ENCODE measurements around the gene NDUFV2. TPM values are rescaled to one million over a fixed set of nuclear protein-coding genes. Genes with fewer than 3 reads are reported as not detected.

The NDUFV2 gene
- total RNA-seq, 1 experiment from 2014 or later: 272 TPM

DNA sequence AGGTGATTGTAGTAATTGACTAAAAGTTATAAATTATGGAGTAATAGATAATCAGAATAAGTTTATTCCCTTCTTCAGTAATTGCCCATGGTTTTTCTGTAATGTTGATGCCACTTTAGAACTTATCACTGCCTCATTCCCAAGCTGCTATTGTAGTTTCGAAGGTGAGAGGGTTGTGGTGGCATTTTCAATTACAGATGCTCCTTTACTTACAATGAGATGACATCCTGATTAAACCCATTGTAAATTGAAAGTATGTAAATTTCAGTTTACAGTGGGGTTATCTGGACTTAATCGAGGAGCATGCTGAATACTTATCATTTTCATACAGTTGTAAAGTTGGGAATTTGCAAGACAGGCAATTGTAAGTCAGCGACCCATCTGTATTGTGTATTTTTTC lies 2.9 kb downstream of the NDUFV2 start:
- H3F3A ChIP-seq (ENCODE audit: low read length, unreplicated experiment): no peaks in the 10 kb centered on the region
- peak overlapping the region; percentile 91 for H3K4me2 ChIP-seq (ENCODE audit: low read length)
- ChIA-PET POLR2A (ENCODE audit: unreplicated experiment) (no interaction called here), CTCF (no interaction called here)
- peaks cover 17% of the 10 kb centered on the region; the same call in 1 of the 2 replicates for H3K36me3 ChIP-seq (ENCODE audit: low read depth, low read length)
- peak overlapping the region; percentile 80 for H3K27ac ChIP-seq (ENCODE audit: low read length)
- peaks cover 69% of the 10 kb centered on the region for H3K4me1 ChIP-seq (ENCODE audit: insufficient read depth, low read length)
- peak overlapping the region; percentile 39 for H3K9ac ChIP-seq (ENCODE audit: low read length)
- DNase-seq (no peak), ATAC-seq (no peak)
- BruUV-seq (replicated peaks): no TSS peak
- H2AFZ ChIP-seq (ENCODE audit: low read length): no peak overlapping the region
- peaks cover 79% of the 10 kb centered on the region for H3K79me2 ChIP-seq (ENCODE audit: low read length)
- no peaks in the 10 kb centered on the region for H3K9me2 ChIP-seq (replicated peaks; ENCODE audit: low read length)
- no peaks in the 10 kb centered on the region for H3K9me3 ChIP-seq (ENCODE audit: low read length)
- no peaks in the 10 kb centered on the region for H3K27me3 ChIP-seq (ENCODE audit: low read length)
- peaks cover 62% of the 10 kb centered on the region for H4K20me1 ChIP-seq (ENCODE audit: low read length)
- intact Hi-C loops (cut with micrococcal nuclease): no loop called here
- no peak for TF ChIP-seq EZH2 (IDR thresholded peaks at IDR 0.05; ENCODE audit: low read length, unreplicated experiment)
- no peak for TF ChIP-seq EZH2phosphoT487 (IDR thresholded peaks at IDR 0.05; ENCODE audit: borderline replicate concordance, low read length)
- TF ChIP-seq CTCF (conservative IDR thresholded peaks at IDR 0.05; ENCODE audit: low read depth, low read length): no peak
- peak overlapping the region; percentile 73 for H3K4me3 ChIP-seq (ENCODE audit: low read length)

DNA sequence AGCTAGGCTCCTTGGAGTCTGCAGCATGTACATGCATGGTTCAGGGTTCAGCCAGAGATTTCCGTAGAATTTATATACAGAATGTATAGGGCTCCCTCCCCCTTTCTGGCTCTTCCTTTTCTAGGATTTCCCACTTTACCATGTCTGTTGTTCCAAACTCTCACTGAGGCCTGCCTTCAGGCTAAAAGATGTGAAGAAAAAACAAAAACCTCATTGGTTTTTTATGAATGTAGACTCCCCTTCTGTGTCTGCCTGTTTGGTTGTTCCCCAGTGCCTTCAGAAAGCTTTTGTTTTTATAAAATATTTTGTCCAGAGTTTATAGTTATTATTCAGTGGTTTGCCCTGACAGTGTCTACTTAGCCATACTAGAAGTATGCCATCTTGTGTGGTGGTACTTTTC lies 3.6 kb downstream of the NDUFV2 start:
- ChIA-PET CTCF (no interaction called here), POLR2A (ENCODE audit: unreplicated experiment) (no interaction called here)
- Histone ChIP-seq H3K4me2 (ENCODE audit: low read length) (peak overlapping the region; percentile 91), H3K9ac (ENCODE audit: low read length) (0 out of 2 replicates have a peak overlapping the region, but pooled peaks have one; percentile 39), H3K27me3 (ENCODE audit: low read length) (no peaks in the 10 kb centered on the region), H3K36me3 (ENCODE audit: low read depth, low read length) (peaks cover 18% of the 10 kb centered on the region; the same call in 1 of the 2 replicates), H3F3A (ENCODE audit: low read length, unreplicated experiment) (no peaks in the 10 kb centered on the region), H2AFZ (ENCODE audit: low read length) (no peak overlapping the region), H3K27ac (ENCODE audit: low read length) (no peak overlapping the region), H3K9me2 (replicated peaks; ENCODE audit: low read length) (no peaks in the 10 kb centered on the region), H3K4me1 (ENCODE audit: insufficient read depth, low read length) (peaks cover 65% of the 10 kb centered on the region), H3K4me3 (ENCODE audit: low read length) (peak overlapping the region; percentile 73), H3K79me2 (ENCODE audit: low read length) (peaks cover 86% of the 10 kb centered on the region), H4K20me1 (ENCODE audit: low read length) (peaks cover 69% of the 10 kb centered on the region), H3K9me3 (ENCODE audit: low read length) (no peaks in the 10 kb centered on the region)
- no peak for ATAC-seq
- BruUV-seq (replicated peaks): no TSS peak
- DNase-seq: no peak
- TF ChIP-seq EZH2 (IDR thresholded peaks at IDR 0.05; ENCODE audit: low read length, unreplicated experiment) (no peak), EZH2phosphoT487 (IDR thresholded peaks at IDR 0.05; ENCODE audit: borderline replicate concordance, low read length) (no peak), CTCF (conservative IDR thresholded peaks at IDR 0.05; ENCODE audit: low read depth, low read length) (no peak)
- intact Hi-C loops (cut with micrococcal nuclease): no loop called here

DNA sequence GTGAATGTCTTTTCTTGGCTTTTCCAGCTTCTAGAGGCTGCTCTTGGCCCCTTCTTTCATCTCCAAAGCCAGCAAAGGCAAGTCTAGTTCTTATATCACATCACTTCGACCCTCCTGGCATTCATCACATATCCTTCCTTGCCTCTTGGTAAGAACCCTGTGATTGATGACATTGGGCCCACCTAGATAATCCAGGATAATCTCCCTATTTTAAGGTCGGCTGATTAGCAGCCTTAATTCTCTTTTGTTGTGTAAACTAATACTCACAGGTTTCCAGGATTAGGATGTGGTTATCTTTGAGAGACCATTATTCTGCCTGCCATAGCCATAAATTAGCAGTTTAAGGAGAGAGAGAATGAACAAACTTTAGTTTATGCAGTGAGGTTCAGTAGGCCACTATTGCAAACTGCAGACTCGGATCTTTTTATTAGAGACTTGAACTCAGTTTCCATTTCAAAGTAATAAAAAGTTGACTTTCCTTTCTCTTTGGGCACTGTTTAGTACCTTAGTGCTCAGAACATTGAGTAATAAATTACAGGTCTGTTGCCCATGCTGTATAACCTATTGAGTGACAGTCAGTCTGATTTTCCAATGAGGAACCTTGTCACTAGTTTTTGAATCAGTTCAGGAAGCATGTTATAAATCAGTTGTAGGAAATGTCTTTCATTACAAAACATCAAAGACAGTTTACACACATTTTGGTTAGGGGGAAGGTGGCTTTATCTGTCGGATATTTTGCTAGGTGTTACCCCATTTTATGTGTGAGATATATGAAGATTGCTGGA lies 4.5 kb downstream of the NDUFV2 start:
- no peak for ATAC-seq
- TF ChIP-seq EZH2phosphoT487 (IDR thresholded peaks at IDR 0.05; ENCODE audit: borderline replicate concordance, low read length) (no peak), EZH2 (IDR thresholded peaks at IDR 0.05; ENCODE audit: low read length, unreplicated experiment) (no peak), CTCF (conservative IDR thresholded peaks at IDR 0.05; ENCODE audit: low read depth, low read length) (no peak)
- Histone ChIP-seq H3K4me3 (ENCODE audit: low read length) (peak overlapping the region; percentile 73; the same call in 1 of the 2 replicates), H3K9ac (ENCODE audit: low read length) (no peak overlapping the region), H3K9me3 (ENCODE audit: low read length) (no peaks in the 10 kb centered on the region), H3K4me2 (ENCODE audit: low read length) (peak overlapping the region; percentile 91), H3K9me2 (replicated peaks; ENCODE audit: low read length) (no peaks in the 10 kb centered on the region), H3K4me1 (ENCODE audit: insufficient read depth, low read length) (peaks cover 57% of the 10 kb centered on the region), H2AFZ (ENCODE audit: low read length) (no peak overlapping the region), H3K27me3 (ENCODE audit: low read length) (no peaks in the 10 kb centered on the region), H3K79me2 (ENCODE audit: low read length) (peaks cover 95% of the 10 kb centered on the region), H4K20me1 (ENCODE audit: low read length) (peaks cover 69% of the 10 kb centered on the region), H3F3A (ENCODE audit: low read length, unreplicated experiment) (no peaks in the 10 kb centered on the region), H3K27ac (ENCODE audit: low read length) (no peak overlapping the region), H3K36me3 (ENCODE audit: low read depth, low read length) (peaks cover 20% of the 10 kb centered on the region; the same call in 1 of the 2 replicates)
- POLR2A ChIA-PET (ENCODE audit: unreplicated experiment): no interaction called here
- DNase-seq: no peak
- intact Hi-C loops (cut with micrococcal nuclease): no loop called here
- CTCF ChIA-PET: interaction anchor here (0.6 kb wide), 1 partner anchor 41 kb away, joined by 3 read pairs; no protein-coding TSS in a partner anchor
- BruUV-seq (replicated peaks): no TSS peak
